Vagina (tissue), 2 donors: ENCODE measurements around the gene SV2B. TPM values are rescaled to one million over a fixed set of nuclear protein-coding genes. Genes with fewer than 3 reads are reported as not detected.

Experiments used
- DNase-seq, 2 donors: peaks; one replicate each; pipeline ENCODE4 v3.0.0-alpha.2; 2017; ENCODE audit errors: extremely low spot score in 2 of 2
- H3K27ac ChIP-seq: fragments of 200-600 bp; sonication (generic); one replicate; pipeline ENCODE4 v1.5.1; 2019
- H3K27me3 ChIP-seq: fragments of 200-600 bp; sonication (generic); one replicate; pipeline ENCODE4 v1.5.1; 2019
- H3K36me3 ChIP-seq, 2 donors: fragments of 200-600 bp; sonication (generic); one replicate each; pipeline ENCODE4 v1.5.1; 2017 to 2019
- H3K4me1 ChIP-seq: fragments of 200-600 bp; sonication (generic); one replicate; pipeline ENCODE4 v1.5.1; 2019
- H3K4me3 ChIP-seq, 2 donors: fragments of 200-600 bp; sonication (generic); 1 replicate in 1 of 2; 2 replicates in 1 of 2; pipeline ENCODE4 v1.5.1; 2016 to 2019
- H3K9me3 ChIP-seq: fragments of 200-600 bp; sonication (generic); one replicate; pipeline ENCODE4 v1.5.1; 2019
- POLR2A ChIP-seq, 2 donors: fragments of 450-650 bp; IDR thresholded peaks; one replicate each; pipeline ENCODE4 v1.6.1; 2017; ENCODE audit warnings: antibody characterized with exemption in 2 of 2, mild to moderate bottlenecking in 2 of 2, moderate library complexity in 2 of 2
- POLR2AphosphoS5 ChIP-seq, 2 donors: sonication (generic); formaldehyde crosslinking; IDR thresholded peaks; one replicate each; pipeline ENCODE4 v1.9.0; 2017; ENCODE audit warnings: antibody characterized with exemption in 2 of 2, mild to moderate bottlenecking in 2 of 2, low read depth in 1 of 2; ENCODE audit not compliant: insufficient read depth in 1 of 2
- intact Hi-C: fragments of 100-400 bp; cut with DNase I; formaldehyde crosslinking; loops from one replicate; pipeline ENCODE4 v1.15.1; 2023
- total RNA-seq: library from RNA; depleted of rRNA; stranded (reverse); fragments of >200 nt; gene quantifications from one replicate; pipeline ENCODE4 v1.2.3, GENCODE V29; 2016
- TF ChIP-seq, protein P1 (sequence below), 3 experiments: fragments of 450-650 bp in 2 of 3; fragments of 200-600 bp in 1 of 3; sonication (generic) in 1 of 3; IDR thresholded peaks; one replicate each; pipeline ENCODE4 v1.5.1; 2017 to 2019; ENCODE audit warnings: antibody characterized with exemption in 3 of 3, mild to moderate bottlenecking in 2 of 3, moderate library complexity in 2 of 3

SV2B gene
- total RNA-seq, 1 donor from 2014 or later: 3.2 TPM

DNA sequence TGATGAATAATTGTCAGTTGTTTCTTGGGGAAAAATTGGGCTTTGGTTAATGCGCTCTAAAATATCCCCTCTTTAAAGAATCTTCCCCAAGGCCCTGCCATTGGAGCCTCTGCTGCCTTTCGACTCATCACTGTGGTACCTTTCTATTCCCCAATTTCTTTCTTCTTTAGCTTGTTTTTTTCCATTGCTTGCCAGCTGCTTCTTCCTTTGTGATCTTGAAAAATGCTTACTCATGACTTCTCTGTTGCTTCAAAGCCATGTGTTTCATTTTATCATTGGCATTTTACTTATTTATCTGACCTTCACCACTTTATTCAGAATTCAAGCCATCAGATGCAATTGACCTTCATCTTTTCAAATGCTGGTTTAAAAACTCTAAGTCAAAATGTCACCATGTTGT is 84.4 kb downstream of the SV2B start:
- no peak for DNase-seq
- intact Hi-C loops: no loop called here
- H3K4me1 ChIP-seq: no peaks in the 10 kb centered on the region
- no peak overlapping the region for H3K27ac ChIP-seq
- no peaks in the 10 kb centered on the region for H3K27me3 ChIP-seq
- TF ChIP-seq, protein P1, sequence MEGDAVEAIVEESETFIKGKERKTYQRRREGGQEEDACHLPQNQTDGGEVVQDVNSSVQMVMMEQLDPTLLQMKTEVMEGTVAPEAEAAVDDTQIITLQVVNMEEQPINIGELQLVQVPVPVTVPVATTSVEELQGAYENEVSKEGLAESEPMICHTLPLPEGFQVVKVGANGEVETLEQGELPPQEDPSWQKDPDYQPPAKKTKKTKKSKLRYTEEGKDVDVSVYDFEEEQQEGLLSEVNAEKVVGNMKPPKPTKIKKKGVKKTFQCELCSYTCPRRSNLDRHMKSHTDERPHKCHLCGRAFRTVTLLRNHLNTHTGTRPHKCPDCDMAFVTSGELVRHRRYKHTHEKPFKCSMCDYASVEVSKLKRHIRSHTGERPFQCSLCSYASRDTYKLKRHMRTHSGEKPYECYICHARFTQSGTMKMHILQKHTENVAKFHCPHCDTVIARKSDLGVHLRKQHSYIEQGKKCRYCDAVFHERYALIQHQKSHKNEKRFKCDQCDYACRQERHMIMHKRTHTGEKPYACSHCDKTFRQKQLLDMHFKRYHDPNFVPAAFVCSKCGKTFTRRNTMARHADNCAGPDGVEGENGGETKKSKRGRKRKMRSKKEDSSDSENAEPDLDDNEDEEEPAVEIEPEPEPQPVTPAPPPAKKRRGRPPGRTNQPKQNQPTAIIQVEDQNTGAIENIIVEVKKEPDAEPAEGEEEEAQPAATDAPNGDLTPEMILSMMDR (IDR thresholded peaks at IDR 0.05): no peak
- TF ChIP-seq POLR2A (IDR thresholded peaks at IDR 0.05) (no peak), POLR2AphosphoS5 (IDR thresholded peaks at IDR 0.05; ENCODE audit: insufficient read depth in 1 of 2, low read depth in 1 of 2) (no peak)
- H3K36me3 ChIP-seq: no peaks in the 10 kb centered on the region
- no peaks in the 10 kb centered on the region for H3K9me3 ChIP-seq
- H3K4me3 ChIP-seq: no peak overlapping the region

DNA sequence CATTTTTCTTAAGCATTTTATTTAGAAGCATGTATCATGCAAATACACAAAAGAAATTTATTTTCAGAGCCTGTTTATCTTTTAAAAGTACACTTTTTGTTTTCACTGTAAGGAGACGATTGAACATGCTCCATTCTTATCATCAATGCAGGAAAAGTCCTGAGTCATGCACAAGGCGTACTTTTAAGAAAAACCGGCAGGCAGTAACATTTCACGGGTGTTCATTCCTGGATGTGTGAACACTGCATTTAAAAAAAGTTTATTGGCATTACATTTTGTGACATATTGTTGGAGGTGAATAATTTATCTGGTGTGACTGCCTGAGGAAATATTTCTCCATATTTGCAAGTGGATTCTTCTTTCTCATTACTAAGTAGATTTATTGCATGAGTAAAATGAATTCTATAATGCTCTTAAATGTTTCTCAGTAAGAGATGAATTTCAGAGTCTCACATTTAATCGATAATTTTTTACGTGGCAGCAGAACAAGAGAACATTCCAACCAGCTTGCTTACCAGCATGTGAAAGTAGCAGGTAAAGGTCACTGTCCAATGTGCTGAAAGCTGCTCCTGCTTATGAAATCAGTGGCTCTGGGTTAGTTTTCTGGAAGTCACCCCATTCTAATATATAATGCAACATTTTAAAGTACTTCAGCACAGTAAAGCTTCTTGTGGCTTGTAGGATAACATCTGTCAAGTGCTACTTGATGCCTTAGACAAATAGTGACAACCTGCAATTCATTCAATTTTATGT is 87.0 kb downstream of the SV2B start:
- DNase-seq: no peak
- H3K4me3 ChIP-seq: no peak overlapping the region
- H3K36me3 ChIP-seq: no peaks in the 10 kb centered on the region
- H3K27me3 ChIP-seq: no peaks in the 10 kb centered on the region
- no peaks in the 10 kb centered on the region for H3K4me1 ChIP-seq
- intact Hi-C loops: no loop called here
- TF ChIP-seq POLR2AphosphoS5 (IDR thresholded peaks at IDR 0.05; ENCODE audit: insufficient read depth in 1 of 2, low read depth in 1 of 2) (no peak), POLR2A (IDR thresholded peaks at IDR 0.05) (no peak)
- TF ChIP-seq, protein P1 (IDR thresholded peaks at IDR 0.05): no peak
- no peaks in the 10 kb centered on the region for H3K9me3 ChIP-seq
- no peak overlapping the region for H3K27ac ChIP-seq

DNA sequence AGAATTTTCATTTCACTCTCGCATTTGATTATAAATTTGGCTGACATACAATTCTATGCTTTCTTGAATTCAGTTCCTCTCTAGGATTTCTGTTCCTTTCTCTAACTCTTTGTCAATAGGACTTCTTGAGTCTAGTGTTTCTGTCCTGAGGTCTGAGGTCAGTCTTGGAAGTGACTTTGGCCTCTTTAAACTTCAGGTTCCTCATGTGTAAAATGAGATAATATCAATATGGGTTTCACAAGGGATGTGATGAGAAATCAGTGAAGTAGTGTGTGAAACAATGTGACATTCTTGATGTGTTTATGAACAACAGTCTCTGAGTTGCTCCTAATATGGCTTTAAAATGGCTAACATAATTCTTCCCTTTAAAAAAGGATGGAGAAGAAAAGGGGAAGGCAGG is 92.2 kb downstream of the SV2B start:
- Histone ChIP-seq H3K27ac (no peak overlapping the region), H3K9me3 (no peaks in the 10 kb centered on the region), H3K4me1 (no peaks in the 10 kb centered on the region), H3K27me3 (no peaks in the 10 kb centered on the region), H3K4me3 (no peak overlapping the region), H3K36me3 (no peaks in the 10 kb centered on the region)
- no peak for DNase-seq
- TF ChIP-seq, protein P1 (IDR thresholded peaks at IDR 0.05): no peak
- TF ChIP-seq POLR2AphosphoS5 (IDR thresholded peaks at IDR 0.05; ENCODE audit: insufficient read depth in 1 of 2, low read depth in 1 of 2): no peak
- TF ChIP-seq POLR2A (IDR thresholded peaks at IDR 0.05): no peak
- intact Hi-C loops: no loop called here

DNA sequence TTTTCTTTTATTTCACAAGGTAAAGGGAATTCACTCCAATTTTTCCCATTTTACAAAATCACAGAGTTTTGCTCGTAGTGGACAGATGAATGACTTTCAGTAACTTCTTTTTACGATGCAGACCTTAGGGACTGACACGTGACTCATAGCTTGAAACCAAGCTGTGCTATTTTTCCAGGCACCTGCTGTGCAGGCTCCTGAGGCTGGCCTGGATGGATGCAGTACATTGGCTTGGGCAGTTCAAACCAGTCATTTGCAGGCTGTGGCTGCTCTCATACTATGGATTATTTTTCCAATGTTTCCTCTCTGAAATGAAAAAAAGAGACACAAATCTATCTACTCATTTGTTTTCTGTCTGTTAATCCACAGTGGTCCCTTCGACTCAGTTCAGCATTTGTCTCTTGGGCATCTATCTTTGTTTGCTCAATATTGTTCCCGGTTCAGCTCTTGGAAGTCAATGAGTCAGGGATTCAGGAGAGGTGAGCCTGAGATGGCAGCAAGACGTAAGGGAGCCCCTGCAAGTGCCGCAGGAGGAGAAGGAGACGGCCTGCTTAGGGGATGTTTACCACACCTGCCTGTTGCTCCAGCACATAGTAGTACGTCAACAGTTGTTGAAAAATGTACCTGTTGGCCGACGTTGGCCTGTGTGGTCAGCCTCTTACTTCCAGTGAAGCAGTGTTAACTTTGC is 92.8 kb downstream of the SV2B start:
- H3K9me3 ChIP-seq: no peaks in the 10 kb centered on the region
- no peak for TF ChIP-seq POLR2AphosphoS5 (IDR thresholded peaks at IDR 0.05; ENCODE audit: insufficient read depth in 1 of 2, low read depth in 1 of 2)
- no peak for TF ChIP-seq POLR2A (IDR thresholded peaks at IDR 0.05)
- TF ChIP-seq, protein P1 (IDR thresholded peaks at IDR 0.05): no peak
- H3K27me3 ChIP-seq: no peaks in the 10 kb centered on the region
- intact Hi-C loops: no loop called here
- no peak overlapping the region for H3K27ac ChIP-seq
- H3K4me3 ChIP-seq: no peak overlapping the region
- no peaks in the 10 kb centered on the region for H3K4me1 ChIP-seq
- no peak for DNase-seq
- no peaks in the 10 kb centered on the region for H3K36me3 ChIP-seq

DNA sequence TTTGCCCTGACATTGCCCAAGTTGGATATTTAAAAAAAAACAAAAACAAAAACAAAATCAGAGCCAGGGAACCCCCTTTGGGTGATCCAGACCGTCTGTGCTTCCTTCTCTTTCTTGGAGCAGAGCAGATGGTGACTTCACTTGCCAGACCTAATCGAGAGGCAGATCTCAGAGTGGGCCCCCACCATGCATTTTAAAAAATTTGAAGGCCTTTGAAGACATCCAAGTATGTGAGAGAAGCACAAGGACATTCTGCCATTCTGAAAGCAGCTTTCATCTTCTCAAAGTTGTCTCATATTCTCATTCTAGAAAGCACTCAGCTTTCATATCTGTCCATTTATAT is 93.3 kb downstream of the SV2B start:
- no peaks in the 10 kb centered on the region for H3K27me3 ChIP-seq
- no peak for DNase-seq
- no peak overlapping the region for H3K27ac ChIP-seq
- no peak overlapping the region for H3K4me3 ChIP-seq
- no peaks in the 10 kb centered on the region for H3K9me3 ChIP-seq
- intact Hi-C loops: no loop called here
- no peaks in the 10 kb centered on the region for H3K36me3 ChIP-seq
- no peaks in the 10 kb centered on the region for H3K4me1 ChIP-seq
- TF ChIP-seq, protein P1 (IDR thresholded peaks at IDR 0.05): no peak
- TF ChIP-seq POLR2AphosphoS5 (IDR thresholded peaks at IDR 0.05; ENCODE audit: insufficient read depth in 1 of 2, low read depth in 1 of 2): no peak
- no peak for TF ChIP-seq POLR2A (IDR thresholded peaks at IDR 0.05)
